ENCODE results near the gene FAM50A. TPM values are rescaled to one million over a fixed set of nuclear protein-coding genes. Genes with fewer than 3 reads are reported as not detected.
"Not testable (repeated sequence)": the region's sequence is repeated elsewhere in the genome, so short reads cannot be mapped to it uniquely, and the experiment has no call there.

FAM50A gene
- total RNA-seq, 2 experiments from 2014 or later, result 39.7 to 43.7 TPM

DNA sequence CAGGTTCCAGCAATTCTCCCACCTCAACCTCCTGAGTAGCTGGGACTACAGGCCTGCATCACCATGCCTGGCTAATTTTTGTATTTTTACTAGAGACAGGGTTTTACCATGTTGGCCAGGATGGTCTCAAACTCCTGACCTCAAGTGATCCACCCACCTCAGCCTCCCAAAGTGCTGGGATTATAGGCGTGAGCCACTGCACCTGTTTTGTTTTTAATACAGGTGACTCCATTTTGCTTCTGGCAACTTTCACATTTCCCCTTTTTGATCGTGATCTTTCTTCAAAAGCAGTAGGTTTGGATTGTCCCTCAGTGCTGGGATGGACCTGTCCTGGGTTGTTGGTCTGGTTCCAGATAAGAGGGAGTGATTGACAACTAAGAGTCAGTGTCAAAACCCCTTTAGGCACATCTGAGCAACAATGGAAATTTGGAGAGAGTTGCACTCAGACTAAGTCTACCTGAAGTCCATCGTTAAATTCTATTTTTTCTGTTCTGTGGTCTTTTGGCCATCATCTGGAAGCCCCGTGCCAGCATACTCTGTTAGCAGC, 52.7 kb downstream of the FAM50A start:
- CTCF ChIA-PET; intact Hi-C loops (cut with micrococcal nuclease); H3K4me1 Mint-ChIP-seq (ENCODE audit: low read depth): not testable (repeated sequence)

More for the DNA sequence above, 52.7 kb downstream of the FAM50A start:
- not testable (repeated sequence) for H3K27me3 Mint-ChIP-seq (ENCODE audit: low read depth); H3K9me3 Mint-ChIP-seq; DNase-seq; H3K4me3 Mint-ChIP-seq; H3K27ac Mint-ChIP-seq; H3K36me3 Mint-ChIP-seq (ENCODE audit: low read depth)

Small RNA genes lying within 50 kb of the gene (microRNA-seq; reads per million reads assigned to microRNA genes)
- not detected for gene MIR6858 (ENCODE audit: borderline microRNAs expressed, borderline replicate concordance)

Other genes with a start within 250 kb of the FAM50A start
- not detected for gene OPN1MW2, start 224.4 kb upstream of the FAM50A start, total RNA-seq
- gene OPN1MW3, start 186.6 kb upstream of the FAM50A start, total RNA-seq, result not detected
- not detected for gene TEX28, start 149.0 kb upstream of the FAM50A start, total RNA-seq
- not detected for gene TKTL1, start 148.3 kb upstream of the FAM50A start, total RNA-seq
- gene FLNA, start 69.5 kb upstream of the FAM50A start, total RNA-seq, result 100 to 1,000 TPM; 398 to 404 TPM
- 10 to 100 TPM; 62.7 to 70.0 TPM for gene EMD, start 64.8 kb upstream of the FAM50A start, total RNA-seq
- gene RPL10, start 45.8 kb upstream of the FAM50A start, total RNA-seq, result 1,000 to 10,000 TPM; 3,331 to 3,466 TPM
- gene DNASE1L1, start 34.9 kb upstream of the FAM50A start, total RNA-seq, result 1 to 10 TPM; 7.9 to 9.0 TPM
- gene TAFAZZIN, start 32.6 kb upstream of the FAM50A start, total RNA-seq, result 10 to 100 TPM; 63.7 to 66.5 TPM
- 10 to 100 TPM; 20.3 to 21.1 TPM for gene ATP6AP1, start 15.5 kb upstream of the FAM50A start, total RNA-seq
- 10 to 100 TPM; 93.6 to 96.9 TPM for gene GDI1, start 7.0 kb upstream of the FAM50A start, total RNA-seq
- gene PLXNA3, start 14.1 kb downstream of the FAM50A start, total RNA-seq, result 1 to 10 TPM; 5.9 to 7.6 TPM
- gene LAGE3, start 35.1 kb downstream of the FAM50A start, total RNA-seq, result 10 to 100 TPM; 42.3 to 42.8 TPM
- gene UBL4A, start 42.5 kb downstream of the FAM50A start, total RNA-seq, result 10 to 100 TPM; 37.4 to 38.2 TPM
- 1 to 10 TPM; 6.7 to 6.9 TPM for gene SLC10A3, start 46.5 kb downstream of the FAM50A start, total RNA-seq
- gene FAM3A, start 72.1 kb downstream of the FAM50A start, total RNA-seq, result 10 to 100 TPM; 17.8 to 21.4 TPM
- 10 to 100 TPM; 63.7 to 64.4 TPM for gene G6PD, start 102.7 kb downstream of the FAM50A start, total RNA-seq
- gene IKBKG, start 103.5 kb downstream of the FAM50A start, total RNA-seq, result 10 to 100 TPM; 42.2 to 42.6 TPM
- gene CTAG1A, start 141.0 kb downstream of the FAM50A start, total RNA-seq, result not detected
- gene CTAG1B, start 175.1 kb downstream of the FAM50A start, total RNA-seq, result not detected
- not detected for gene CTAG2, start 209.4 kb downstream of the FAM50A start, total RNA-seq